ENCODE results near the gene ITIH4. TPM values are rescaled to one million over a fixed set of nuclear protein-coding genes. Genes with fewer than 3 reads are reported as not detected.
A peak's percentile ranks its signal among the peaks of the same experiment; 100 is the strongest.

Gene ITIH4
- total RNA-seq, 1 donor from 2014 or later, result 5.0 TPM

- peak; percentile 42 for DNase-seq (ENCODE audit: missing footprints)
- intact Hi-C loops (cut with DNase I), result no loop called here
- no peak for ATAC-seq
Measured at GRCh38 chr3:52790741-52791140, 39.7 kb downstream of the ITIH4 start.

DNA sequence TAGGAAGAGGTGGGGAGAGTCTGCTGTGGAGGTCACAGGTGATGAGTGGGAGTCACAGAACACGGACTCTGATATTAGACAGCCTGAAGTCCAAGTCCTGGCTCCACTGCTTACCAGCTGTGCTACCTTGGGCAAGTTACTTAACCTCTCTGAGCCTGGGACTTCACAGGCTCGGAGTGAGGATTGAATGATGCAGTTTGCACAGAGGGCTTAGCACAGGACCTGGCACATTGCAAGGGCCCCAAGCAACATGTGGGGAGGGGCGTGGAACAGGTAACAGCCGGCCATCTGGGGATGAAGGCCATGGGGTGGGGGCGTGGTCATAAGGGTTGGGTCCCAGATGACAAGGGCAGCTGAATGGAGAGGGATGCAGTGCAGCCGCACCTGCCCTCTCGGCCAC lies 40.1 kb downstream of the ITIH4 start:
- DNase-seq (ENCODE audit: missing footprints), result no peak
- intact Hi-C loops (cut with DNase I), result no loop called here
- ATAC-seq, result no peak

GRCh38 chr3:52789746-52790040 lies 40.8 kb downstream of the ITIH4 start:
- DNase-seq (ENCODE audit: missing footprints), result peak; percentile 63
- intact Hi-C loops (cut with DNase I), result no loop called here
- ATAC-seq, result no peak

DNA sequence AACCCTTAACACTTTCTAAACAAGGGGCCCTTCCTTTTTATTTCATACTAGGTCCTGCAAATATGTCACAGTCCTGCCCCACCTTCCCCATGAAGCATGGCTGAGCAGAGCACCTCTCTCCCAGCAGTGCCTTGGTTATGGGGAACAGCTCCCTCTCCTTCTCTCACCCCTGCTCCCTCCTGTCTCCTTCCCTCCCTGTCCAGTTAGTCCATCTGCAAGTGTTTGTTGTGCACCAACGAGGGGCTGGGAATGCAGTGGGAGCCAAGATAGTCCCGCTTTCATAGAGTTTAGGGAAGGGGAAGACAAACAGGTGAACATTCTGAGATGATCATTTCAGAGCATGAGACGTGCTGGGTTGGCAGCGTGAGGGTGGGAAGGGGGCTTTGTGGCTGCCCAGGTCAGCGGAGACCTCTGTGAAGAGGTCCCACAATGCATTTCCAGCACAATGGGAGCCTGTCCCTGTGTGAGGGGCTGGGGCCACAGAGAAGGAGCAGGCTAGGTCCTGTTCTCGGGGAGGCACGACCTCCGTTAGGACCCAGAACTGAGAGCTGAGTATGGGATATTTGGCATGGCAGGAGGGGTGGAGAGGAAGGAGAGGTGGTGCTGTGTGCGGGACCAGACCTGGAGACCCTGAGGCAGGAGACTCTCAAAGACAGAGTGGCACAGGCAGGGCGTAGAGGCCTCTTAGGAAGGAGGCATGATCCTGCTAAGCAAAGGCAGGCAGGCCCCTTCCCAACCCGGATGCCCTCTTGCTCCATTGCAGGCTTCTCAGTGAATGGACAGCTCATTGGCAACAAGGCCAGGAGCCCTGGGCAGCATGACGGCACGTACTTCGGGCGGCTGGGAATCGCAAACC lies 41.4 kb downstream of the ITIH4 start:
- no peak for DNase-seq (ENCODE audit: missing footprints)
- ATAC-seq, result no peak
- intact Hi-C loops (cut with DNase I), result no loop called here

DNA sequence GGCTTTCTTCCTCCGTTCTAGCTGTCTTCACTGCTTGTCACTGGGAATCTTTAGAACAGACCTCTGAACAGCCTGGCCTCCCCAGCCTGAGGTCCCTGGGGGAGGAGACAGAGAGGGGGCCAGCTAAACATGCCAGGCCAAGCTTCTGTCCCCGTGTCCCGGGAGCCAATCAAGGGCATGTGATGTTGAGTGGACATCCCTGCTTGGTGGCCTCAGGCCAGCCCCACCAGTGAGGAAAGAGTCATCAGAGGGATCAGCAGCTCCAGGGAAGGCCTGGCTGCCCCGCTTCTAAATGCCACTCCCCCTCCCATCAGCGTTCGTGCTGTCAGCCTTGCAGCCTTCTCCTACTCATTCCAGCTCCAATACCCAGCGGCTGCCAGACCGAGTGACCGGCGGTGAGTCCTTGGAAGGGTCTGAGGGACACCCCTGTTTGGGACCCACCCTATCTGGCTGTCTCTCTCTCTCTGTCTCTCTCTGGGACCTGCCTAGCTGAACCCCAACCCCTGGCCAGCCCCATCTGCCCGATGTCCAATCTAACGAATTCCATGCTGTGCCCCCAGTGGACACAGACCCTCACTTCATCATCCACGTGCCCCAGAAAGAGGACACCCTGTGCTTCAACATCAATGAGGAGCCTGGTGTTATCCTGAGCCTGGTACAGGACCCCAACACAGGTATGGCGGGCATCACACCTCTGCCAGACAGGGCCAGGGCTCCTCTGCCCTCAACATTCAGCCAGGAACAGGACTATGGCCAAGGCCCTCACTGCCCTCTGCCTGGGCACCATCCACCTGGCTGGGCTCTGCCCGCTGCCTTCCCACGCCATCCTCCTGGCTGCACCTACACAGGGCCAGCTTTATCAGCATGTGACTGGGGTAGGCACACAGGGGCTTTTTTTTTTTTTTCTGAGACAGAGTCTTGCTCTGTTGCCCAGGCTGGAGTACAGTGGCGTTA lies 42.5 kb downstream of the ITIH4 start:
- intact Hi-C loops (cut with DNase I), result no loop called here
- ATAC-seq (no peak), DNase-seq (ENCODE audit: missing footprints) (no peak)

DNA sequence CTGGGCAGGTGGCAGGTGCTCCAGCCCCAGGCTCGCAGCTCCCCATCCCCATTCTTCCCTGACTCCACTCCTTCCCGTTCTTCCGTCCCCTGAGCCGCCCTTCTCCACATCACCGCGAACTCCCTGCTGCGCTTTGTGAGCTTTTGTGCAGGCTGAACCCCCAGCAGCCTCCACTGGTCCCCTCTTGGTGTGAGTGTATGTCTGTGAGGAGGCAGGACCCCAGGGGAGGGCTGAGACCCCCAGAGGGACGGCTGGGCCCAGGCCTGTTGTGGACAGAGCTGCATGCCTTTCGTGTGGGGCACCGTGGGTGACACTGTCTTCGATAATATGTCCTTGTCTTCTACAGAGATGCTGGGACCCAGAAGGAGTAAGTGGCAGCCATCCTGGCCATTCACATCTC lies 43.2 kb downstream of the ITIH4 start:
- no peak for DNase-seq (ENCODE audit: missing footprints)
- no peak for ATAC-seq
- intact Hi-C loops (cut with DNase I), result no loop called here

GRCh38 chr3:52786330-52787215 lies 43.9 kb downstream of the ITIH4 start:
- DNase-seq (ENCODE audit: missing footprints) (no peak), ATAC-seq (no peak)
- intact Hi-C loops (cut with DNase I), result no loop called here

DNA sequence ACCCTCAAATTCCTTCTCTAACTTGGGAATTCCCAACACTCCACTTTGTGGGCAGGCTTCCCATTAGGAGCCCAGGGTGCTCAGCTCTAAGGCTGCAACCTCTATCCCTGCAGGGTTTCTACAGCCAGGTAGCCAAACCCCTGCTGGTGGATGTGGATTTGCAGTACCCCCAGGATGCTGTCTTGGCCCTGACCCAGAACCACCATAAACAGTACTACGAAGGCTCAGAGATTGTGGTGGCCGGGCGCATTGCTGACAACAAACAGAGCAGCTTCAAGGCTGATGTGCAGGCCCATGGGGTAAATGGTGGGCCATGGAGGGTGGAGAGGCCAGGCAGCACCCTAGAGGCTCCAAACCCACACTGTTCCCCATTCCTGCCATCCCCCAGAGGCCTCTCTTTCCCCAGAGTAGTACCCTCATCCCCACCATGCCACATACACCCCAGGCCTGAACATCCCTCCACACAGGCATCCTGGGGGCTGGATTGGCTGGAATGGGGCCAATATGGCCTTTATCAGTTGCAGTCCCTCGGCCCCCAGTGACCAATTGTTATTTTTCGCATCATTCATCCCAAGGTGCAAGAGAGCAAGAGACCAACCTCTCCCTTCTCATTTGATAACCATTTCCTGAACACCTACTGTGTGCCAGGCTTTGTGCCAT lies 45.4 kb downstream of the ITIH4 start:
- DNase-seq (ENCODE audit: missing footprints) (no peak), ATAC-seq (no peak)

GRCh38 chr3:52784021-52784621 lies 46.4 kb downstream of the ITIH4 start:
- no peak for ATAC-seq
- DNase-seq (ENCODE audit: missing footprints), result no peak
- intact Hi-C loops (cut with DNase I), result no loop called here

More for the DNA sequence above, 45.4 kb downstream of the ITIH4 start:
- intact Hi-C loops (cut with DNase I), result no loop called here

DNA sequence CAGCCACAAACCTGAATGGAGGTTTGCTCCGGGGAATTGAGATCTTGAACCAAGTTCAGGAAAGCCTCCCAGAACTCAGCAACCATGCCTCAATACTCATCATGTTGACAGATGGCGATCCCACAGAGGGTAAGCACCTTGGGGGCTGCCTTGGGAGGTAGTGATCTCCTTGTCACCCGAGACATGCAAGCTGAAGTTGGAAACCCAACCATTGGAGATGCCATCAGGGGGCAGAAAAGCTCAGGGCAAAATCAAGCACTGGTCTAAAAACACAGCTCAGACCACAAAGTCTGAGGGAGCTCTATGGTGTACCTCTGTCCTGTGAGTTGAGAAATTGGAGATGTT lies 47.3 kb downstream of the ITIH4 start:
- no peak for ATAC-seq
- intact Hi-C loops (cut with DNase I), result no loop called here
- DNase-seq (ENCODE audit: missing footprints), result no peak

GRCh38 chr3:52782412-52783210 lies 47.9 kb downstream of the ITIH4 start:
- intact Hi-C loops (cut with DNase I), result no loop called here
- DNase-seq (ENCODE audit: missing footprints) (no peak), ATAC-seq (no peak)

- no peak for ATAC-seq
- no peak for DNase-seq (ENCODE audit: missing footprints)
- intact Hi-C loops (cut with DNase I), result no loop called here
Measured at GRCh38 chr3:52781741-52782140, 48.7 kb downstream of the ITIH4 start.

GRCh38 chr3:52779837-52780585 lies 50.5 kb downstream of the ITIH4 start:
- DNase-seq (ENCODE audit: missing footprints) (no peak), ATAC-seq (no peak)
- intact Hi-C loops (cut with DNase I), result no loop called here

DNA sequence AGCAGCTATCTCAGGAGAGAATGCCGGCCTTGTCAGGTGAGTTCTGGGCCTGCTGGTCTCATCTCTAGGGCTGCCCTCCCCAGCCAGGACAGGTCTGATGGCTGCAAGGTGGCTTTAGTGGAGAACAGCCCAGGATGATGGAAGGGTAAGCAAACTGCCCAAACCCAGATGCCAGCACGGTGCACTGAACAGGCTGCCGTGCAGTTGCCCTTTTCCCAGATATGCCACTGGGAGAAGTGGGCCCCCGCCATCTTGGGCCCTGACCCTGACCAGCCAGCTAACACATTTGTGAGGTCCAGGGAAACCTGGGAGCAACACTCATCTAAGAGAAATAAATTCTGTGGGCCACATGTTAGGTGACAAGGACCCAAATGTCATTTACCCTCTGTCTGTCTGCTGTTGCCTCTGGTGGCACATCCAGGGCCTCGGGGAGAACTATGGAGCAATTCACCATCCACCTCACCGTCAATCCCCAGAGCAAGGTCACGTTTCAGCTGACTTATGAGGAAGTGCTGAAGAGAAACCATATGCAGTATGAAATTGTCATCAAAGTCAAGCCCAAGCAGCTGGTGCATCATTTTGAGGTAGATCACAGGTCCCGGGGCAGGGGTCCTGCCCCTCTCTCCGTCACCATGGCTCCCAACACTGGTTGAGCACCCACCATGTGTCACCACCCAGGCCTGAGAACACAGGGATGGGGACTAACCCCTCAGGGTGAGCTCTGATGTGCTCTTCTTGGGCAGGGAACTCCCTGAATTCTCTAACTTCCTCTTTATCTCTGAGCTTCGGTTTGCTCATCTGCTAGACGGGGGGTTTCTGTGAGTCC lies 51.2 kb downstream of the ITIH4 start:
- intact Hi-C loops (cut with DNase I), result no loop called here
- ATAC-seq (no peak), DNase-seq (ENCODE audit: missing footprints) (no peak)

- intact Hi-C loops (cut with DNase I), result no loop called here
- DNase-seq (ENCODE audit: missing footprints) (no peak), ATAC-seq (no peak)
Measured at GRCh38 chr3:52777959-52778805, 52.3 kb downstream of the ITIH4 start.
